ENCODE results near the gene PCCA. TPM values are rescaled to one million over a fixed set of nuclear protein-coding genes. Genes with fewer than 3 reads are reported as not detected.

Gene PCCA
- total RNA-seq, 5 donors from 2014 or later (not counting 1 experiment from before 2014, with no cell fraction given) = 7.6 to 16.8 (median 10.2) TPM

GRCh38 chr13:100506154-100506553, 417.3 kb downstream of the PCCA start:
- 36% methylated on average over 10 of the region's 15 CpGs for WGBS (ENCODE audit: insufficient coverage)
- H3K9me3 ChIP-seq = no peaks in the 10 kb centered on the region
- peak overlapping the region; percentile 29 to 79 for H3K27ac Mint-ChIP-seq
- H3K27me3 ChIP-seq (replicated peaks in 1 of 2; ENCODE audit: control insufficient read depth in 2 of 2, extremely low read depth in 1 of 2, insufficient read depth in 2 of 2, low read length in 1 of 2) = no peaks in the 10 kb centered on the region
- DNase-seq (no peak), ATAC-seq (replicated peaks in 1 of 4) (peak in 2 of 4 experiments; percentile 34 to 35)
- H3K4me3 Mint-ChIP-seq = peak overlapping the region; percentile 51 to 77 (median 72)
- no peaks in the 10 kb centered on the region for H3K36me3 ChIP-seq (ENCODE audit: control insufficient read depth in 2 of 2, extremely low read depth in 1 of 2, insufficient read depth in 1 of 2, low read length in 1 of 2)
- no peaks in the 10 kb centered on the region for H3K27me3 Mint-ChIP-seq
- ChIA-PET POLR2A (no interaction called here), CTCF (interaction anchor here (0.5 to 1.2 kb wide), 2 partner anchors 9 to 147 kb away, joined by 3 to 5 read pairs; no protein-coding TSS in a partner anchor)
- peaks cover 14 to 25% (median 20%) of the 10 kb centered on the region in 3 donors for H3K4me1 Mint-ChIP-seq
- no peak overlapping the region for H3K27ac ChIP-seq (ENCODE audit: low read length)
- no peaks in the 10 kb centered on the region for H3K36me3 Mint-ChIP-seq
- H3K4me3 ChIP-seq (ENCODE audit: control insufficient read depth in 1 of 2, extremely low read depth in 1 of 2, low read length in 1 of 2) = peak overlapping the region in 1 of 2 donors; percentile 17
- peaks cover 0 to 12% of the 10 kb centered on the region in 2 experiments for H3K4me1 ChIP-seq (ENCODE audit: control insufficient read depth in 1 of 2, extremely low read depth in 1 of 2, insufficient read depth in 2 of 2, low read length in 2 of 2)
- no peaks in the 10 kb centered on the region for H3K9me3 Mint-ChIP-seq

GRCh38 chr13:100506600-100507422, 417.9 kb downstream of the PCCA start:
- DNase-seq = peak in 1 of 35 experiments; percentile 22
- Histone ChIP-seq H3K4me3 (ENCODE audit: control insufficient read depth in 1 of 2, extremely low read depth in 1 of 2, low read length in 1 of 2) (no peak overlapping the region), H3K9me3 (no peaks in the 10 kb centered on the region), H3K27ac (ENCODE audit: low read length) (no peak overlapping the region), H3K36me3 (ENCODE audit: control insufficient read depth in 2 of 2, extremely low read depth in 1 of 2, insufficient read depth in 1 of 2, low read length in 1 of 2) (no peaks in the 10 kb centered on the region), H3K27me3 (replicated peaks in 1 of 2; ENCODE audit: control insufficient read depth in 2 of 2, extremely low read depth in 1 of 2, insufficient read depth in 2 of 2, low read length in 1 of 2) (no peaks in the 10 kb centered on the region), H3K4me1 (ENCODE audit: control insufficient read depth in 1 of 2, extremely low read depth in 1 of 2, insufficient read depth in 2 of 2, low read length in 2 of 2) (peaks cover 0 to 12% of the 10 kb centered on the region in 2 experiments)
- no peaks in the 10 kb centered on the region for H3K27me3 Mint-ChIP-seq
- H3K4me1 Mint-ChIP-seq = peaks cover 14 to 25% (median 20%) of the 10 kb centered on the region in 3 donors
- H3K36me3 Mint-ChIP-seq = no peaks in the 10 kb centered on the region
- WGBS (ENCODE audit: insufficient coverage) = 100% methylated on average over 1 of the region's 9 CpGs
- H3K4me3 Mint-ChIP-seq = peak overlapping the region; percentile 51 to 77 (median 72)
- POLR2A ChIA-PET = interaction anchor here in 1 of 2 donors (0.6 kb wide), 1 partner anchor 477 kb away, joined by 3 read pairs; no protein-coding TSS in a partner anchor
- CTCF ChIA-PET = interaction anchor here (0.5 to 1.2 kb wide), 2 partner anchors 8 to 148 kb away, joined by 3 to 5 read pairs; no protein-coding TSS in a partner anchor
- ATAC-seq (replicated peaks in 1 of 4) = peak; percentile 57 to 71 (median 58)
- H3K9me3 Mint-ChIP-seq = no peaks in the 10 kb centered on the region
- peak overlapping the region; percentile 23 to 79 for H3K27ac Mint-ChIP-seq

DNA sequence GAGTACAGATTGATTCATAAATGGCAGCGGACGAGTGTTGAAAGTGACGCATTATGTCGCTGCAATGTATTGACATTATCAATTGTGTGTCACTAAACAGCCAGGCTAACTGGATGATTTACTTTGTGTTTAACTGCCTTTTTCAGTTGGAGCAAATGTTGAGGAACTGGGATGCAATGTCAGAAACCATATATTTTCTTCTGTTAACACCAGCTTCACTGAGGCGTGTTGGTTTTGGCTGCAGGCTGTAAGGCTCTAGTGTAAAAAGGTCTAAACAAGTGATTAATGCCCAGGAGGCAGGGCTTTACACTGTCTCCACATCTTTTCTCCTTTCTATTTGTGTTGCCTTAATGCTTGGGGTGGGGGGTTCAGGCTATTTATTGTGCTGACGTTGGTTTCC, 419.6 kb downstream of the PCCA start:
- Histone ChIP-seq H3K27me3 (replicated peaks in 1 of 2; ENCODE audit: control insufficient read depth in 2 of 2, extremely low read depth in 1 of 2, insufficient read depth in 2 of 2, low read length in 1 of 2) (no peaks in the 10 kb centered on the region), H3K4me1 (ENCODE audit: control insufficient read depth in 1 of 2, extremely low read depth in 1 of 2, insufficient read depth in 2 of 2, low read length in 2 of 2) (peaks cover 0 to 12% of the 10 kb centered on the region in 2 experiments), H3K4me3 (ENCODE audit: control insufficient read depth in 1 of 2, extremely low read depth in 1 of 2, low read length in 1 of 2) (no peak overlapping the region), H3K9me3 (no peaks in the 10 kb centered on the region), H3K36me3 (ENCODE audit: control insufficient read depth in 2 of 2, extremely low read depth in 1 of 2, insufficient read depth in 1 of 2, low read length in 1 of 2) (no peaks in the 10 kb centered on the region), H3K27ac (ENCODE audit: low read length) (no peak overlapping the region)
- Mint-ChIP-seq H3K4me3 (no peak overlapping the region), H3K27ac (no peak overlapping the region), H3K36me3 (no peaks in the 10 kb centered on the region), H3K27me3 (no peaks in the 10 kb centered on the region), H3K4me1 (peaks cover 14 to 25% (median 20%) of the 10 kb centered on the region in 3 donors), H3K9me3 (no peaks in the 10 kb centered on the region)
- DNase-seq (no peak), ATAC-seq (replicated peaks in 1 of 4) (no peak)
- ChIA-PET POLR2A (no interaction called here), CTCF (no interaction called here)
- WGBS (ENCODE audit: insufficient coverage) = no CpG with 5 or more reads among the region's 6 CpGs

GRCh38 chr13:100508996-100509395, 420.1 kb downstream of the PCCA start:
- H3K4me1 ChIP-seq (ENCODE audit: control insufficient read depth in 1 of 2, extremely low read depth in 1 of 2, insufficient read depth in 2 of 2, low read length in 2 of 2) = peaks cover 0 to 12% of the 10 kb centered on the region in 2 experiments
- Mint-ChIP-seq H3K27me3 (no peaks in the 10 kb centered on the region), H3K27ac (no peak overlapping the region), H3K4me3 (no peak overlapping the region), H3K4me1 (peaks cover 14 to 25% (median 20%) of the 10 kb centered on the region in 3 donors), H3K36me3 (no peaks in the 10 kb centered on the region), H3K9me3 (no peaks in the 10 kb centered on the region)
- H3K27me3 ChIP-seq (replicated peaks in 1 of 2; ENCODE audit: control insufficient read depth in 2 of 2, extremely low read depth in 1 of 2, insufficient read depth in 2 of 2, low read length in 1 of 2) = no peaks in the 10 kb centered on the region
- DNase-seq (no peak), ATAC-seq (replicated peaks in 1 of 4) (no peak)
- H3K4me3 ChIP-seq (ENCODE audit: control insufficient read depth in 1 of 2, extremely low read depth in 1 of 2, low read length in 1 of 2) = no peak overlapping the region
- no peaks in the 10 kb centered on the region for H3K9me3 ChIP-seq
- no peak overlapping the region for H3K27ac ChIP-seq (ENCODE audit: low read length)
- H3K36me3 ChIP-seq (ENCODE audit: control insufficient read depth in 2 of 2, extremely low read depth in 1 of 2, insufficient read depth in 1 of 2, low read length in 1 of 2) = no peaks in the 10 kb centered on the region
- ChIA-PET POLR2A (no interaction called here), CTCF (no interaction called here)
- 97% methylated on average over 8 of the region's 8 CpGs for WGBS (ENCODE audit: insufficient coverage)

GRCh38 chr13:100510208-100510957, 421.5 kb downstream of the PCCA start:
- Histone ChIP-seq H3K4me3 (ENCODE audit: control insufficient read depth in 1 of 2, extremely low read depth in 1 of 2, low read length in 1 of 2) (no peak overlapping the region), H3K9me3 (no peaks in the 10 kb centered on the region), H3K4me1 (ENCODE audit: control insufficient read depth in 1 of 2, extremely low read depth in 1 of 2, insufficient read depth in 2 of 2, low read length in 2 of 2) (peaks cover 0 to 12% of the 10 kb centered on the region in 2 experiments), H3K27me3 (replicated peaks in 1 of 2; ENCODE audit: control insufficient read depth in 2 of 2, extremely low read depth in 1 of 2, insufficient read depth in 2 of 2, low read length in 1 of 2) (no peaks in the 10 kb centered on the region), H3K27ac (ENCODE audit: low read length) (no peak overlapping the region), H3K36me3 (ENCODE audit: control insufficient read depth in 2 of 2, extremely low read depth in 1 of 2, insufficient read depth in 1 of 2, low read length in 1 of 2) (no peaks in the 10 kb centered on the region)
- 96% methylated on average over 4 of the region's 11 CpGs for WGBS (ENCODE audit: insufficient coverage)
- ATAC-seq (replicated peaks in 1 of 4) (no peak), DNase-seq (no peak)
- no peak overlapping the region for H3K27ac Mint-ChIP-seq
- no peaks in the 10 kb centered on the region for H3K9me3 Mint-ChIP-seq
- no peaks in the 10 kb centered on the region for H3K36me3 Mint-ChIP-seq
- ChIA-PET CTCF (interaction anchor here (0.5 to 1.0 kb wide), 6 partner anchors 36 to 1038 kb away, joined by 3 to 8 read pairs (median 4); no protein-coding TSS in a partner anchor), POLR2A (interaction anchor here in 1 of 2 donors (0.6 kb wide), 1 partner anchor 336 kb away, joined by 5 read pairs; no protein-coding TSS in a partner anchor)
- no peaks in the 10 kb centered on the region for H3K27me3 Mint-ChIP-seq
- peaks cover 14 to 24% (median 21%) of the 10 kb centered on the region in 3 donors for H3K4me1 Mint-ChIP-seq
- H3K4me3 Mint-ChIP-seq = no peak overlapping the region

GRCh38 chr13:100511466-100511865, 422.6 kb downstream of the PCCA start:
- ChIA-PET POLR2A (no interaction called here), CTCF (interaction anchor here (0.6 to 1.0 kb wide), 2 partner anchors 595 to 992 kb away, joined by 4 read pairs; no protein-coding TSS in a partner anchor)
- no peaks in the 10 kb centered on the region for H3K9me3 Mint-ChIP-seq
- H3K27me3 Mint-ChIP-seq = no peaks in the 10 kb centered on the region
- Histone ChIP-seq H3K4me1 (ENCODE audit: control insufficient read depth in 1 of 2, extremely low read depth in 1 of 2, insufficient read depth in 2 of 2, low read length in 2 of 2) (peaks cover 0 to 6% of the 10 kb centered on the region in 2 experiments), H3K36me3 (ENCODE audit: control insufficient read depth in 2 of 2, extremely low read depth in 1 of 2, insufficient read depth in 1 of 2, low read length in 1 of 2) (no peaks in the 10 kb centered on the region), H3K9me3 (no peaks in the 10 kb centered on the region), H3K4me3 (ENCODE audit: control insufficient read depth in 1 of 2, extremely low read depth in 1 of 2, low read length in 1 of 2) (no peak overlapping the region), H3K27me3 (replicated peaks in 1 of 2; ENCODE audit: control insufficient read depth in 2 of 2, extremely low read depth in 1 of 2, insufficient read depth in 2 of 2, low read length in 1 of 2) (no peaks in the 10 kb centered on the region), H3K27ac (ENCODE audit: low read length) (no peak overlapping the region)
- ATAC-seq (replicated peaks in 1 of 4) (no peak), DNase-seq (no peak)
- 94% methylated on average over 3 of the region's 7 CpGs for WGBS (ENCODE audit: insufficient coverage)
- no peak overlapping the region for H3K4me3 Mint-ChIP-seq
- peaks cover 7 to 13% (median 12%) of the 10 kb centered on the region in 3 donors for H3K4me1 Mint-ChIP-seq
- H3K36me3 Mint-ChIP-seq = no peaks in the 10 kb centered on the region
- no peak overlapping the region for H3K27ac Mint-ChIP-seq

Data from T-cell (primary cell).